ENCODE results near the gene TYROBP.
"Not testable (repeated sequence)": the region's sequence is repeated elsewhere in the genome, so short reads cannot be mapped to it uniquely, and the experiment has no call there.

TYROBP gene

GRCh38 chr19:35882114-35882832 is 25.8 kb downstream of the TYROBP start:
- TF ChIP-seq, protein P1, sequence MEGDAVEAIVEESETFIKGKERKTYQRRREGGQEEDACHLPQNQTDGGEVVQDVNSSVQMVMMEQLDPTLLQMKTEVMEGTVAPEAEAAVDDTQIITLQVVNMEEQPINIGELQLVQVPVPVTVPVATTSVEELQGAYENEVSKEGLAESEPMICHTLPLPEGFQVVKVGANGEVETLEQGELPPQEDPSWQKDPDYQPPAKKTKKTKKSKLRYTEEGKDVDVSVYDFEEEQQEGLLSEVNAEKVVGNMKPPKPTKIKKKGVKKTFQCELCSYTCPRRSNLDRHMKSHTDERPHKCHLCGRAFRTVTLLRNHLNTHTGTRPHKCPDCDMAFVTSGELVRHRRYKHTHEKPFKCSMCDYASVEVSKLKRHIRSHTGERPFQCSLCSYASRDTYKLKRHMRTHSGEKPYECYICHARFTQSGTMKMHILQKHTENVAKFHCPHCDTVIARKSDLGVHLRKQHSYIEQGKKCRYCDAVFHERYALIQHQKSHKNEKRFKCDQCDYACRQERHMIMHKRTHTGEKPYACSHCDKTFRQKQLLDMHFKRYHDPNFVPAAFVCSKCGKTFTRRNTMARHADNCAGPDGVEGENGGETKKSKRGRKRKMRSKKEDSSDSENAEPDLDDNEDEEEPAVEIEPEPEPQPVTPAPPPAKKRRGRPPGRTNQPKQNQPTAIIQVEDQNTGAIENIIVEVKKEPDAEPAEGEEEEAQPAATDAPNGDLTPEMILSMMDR (IDR thresholded peaks at IDR 0.05; ENCODE audit: borderline replicate concordance, insufficient read depth, low read depth, low read length): peak; percentile 32; the same call in 1 of the 2 replicates

GRCh38 chr19:35879770-35880317 is 28.3 kb downstream of the TYROBP start:
- TF ChIP-seq, protein P1 (IDR thresholded peaks at IDR 0.05; ENCODE audit: borderline replicate concordance, insufficient read depth, low read depth, low read length): no peak
- H3K4me3 ChIP-seq (ENCODE audit: low read depth, low read length): no peak overlapping the region

More at GRCh38 chr19:35882114-35882832, 25.8 kb downstream of the TYROBP start:
- no peak overlapping the region for H3K4me3 ChIP-seq (ENCODE audit: low read depth, low read length)

DNA sequence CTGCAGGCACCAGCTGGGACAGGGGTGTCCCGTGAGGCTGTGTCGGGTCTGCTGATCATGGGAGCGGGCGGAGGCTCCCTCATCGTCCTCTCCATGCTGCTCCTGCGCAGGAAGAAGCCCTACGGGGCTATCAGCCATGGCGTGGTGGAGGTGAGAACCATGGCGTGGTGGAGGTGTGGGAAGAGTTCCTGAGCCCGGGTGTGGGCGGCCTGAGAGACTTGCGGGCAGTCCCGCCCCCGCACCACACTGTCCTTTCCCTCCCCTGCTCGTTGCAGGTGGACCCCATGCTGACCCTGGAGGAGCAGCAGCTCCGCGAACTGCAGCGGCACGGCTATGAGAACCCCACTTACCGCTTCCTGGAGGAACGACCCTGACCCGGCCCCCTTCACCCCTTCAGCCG is 29.0 kb downstream of the TYROBP start:
- H3K4me3 ChIP-seq (ENCODE audit: low read depth, low read length): no peak overlapping the region
- TF ChIP-seq, protein P1 (IDR thresholded peaks at IDR 0.05; ENCODE audit: borderline replicate concordance, insufficient read depth, low read depth, low read length): no peak

- TF ChIP-seq, protein P1 (IDR thresholded peaks at IDR 0.05; ENCODE audit: borderline replicate concordance, insufficient read depth, low read depth, low read length): no peak
- H3K4me3 ChIP-seq (ENCODE audit: low read depth, low read length): no peak overlapping the region
Measured at GRCh38 chr19:35874392-35874930, 33.6 kb downstream of the TYROBP start.

GRCh38 chr19:35872180-35872579 is 35.9 kb downstream of the TYROBP start:
- no peak overlapping the region for H3K4me3 ChIP-seq (ENCODE audit: low read depth, low read length)
- TF ChIP-seq, protein P1 (IDR thresholded peaks at IDR 0.05; ENCODE audit: borderline replicate concordance, insufficient read depth, low read depth, low read length): no peak

GRCh38 chr19:35871611-35872010 is 36.5 kb downstream of the TYROBP start:
- H3K4me3 ChIP-seq (ENCODE audit: low read depth, low read length): no peak overlapping the region
- TF ChIP-seq, protein P1 (IDR thresholded peaks at IDR 0.05; ENCODE audit: borderline replicate concordance, insufficient read depth, low read depth, low read length): no peak

GRCh38 chr19:35870798-35871197 is 37.3 kb downstream of the TYROBP start:
- TF ChIP-seq, protein P1 (IDR thresholded peaks at IDR 0.05; ENCODE audit: borderline replicate concordance, insufficient read depth, low read depth, low read length): no peak
- no peak overlapping the region for H3K4me3 ChIP-seq (ENCODE audit: low read depth, low read length)

- H3K4me3 ChIP-seq (ENCODE audit: low read depth, low read length): not testable (repeated sequence)
Measured at GRCh38 chr19:35870124-35870736, 37.9 kb downstream of the TYROBP start.

All from GM12875 (cell line).